Mesenchymal stem cell (in vitro differentiated cells and primary cell): ENCODE measurements around the gene PPIP5K1.

ENCODE experiments used
- DNase-seq: peaks from one replicate; pipeline ENCODE4 v3.0.0-alpha.2; 2013
- H2AFZ ChIP-seq: one replicate; pipeline ENCODE4 v1.6.1; 2013; ENCODE audit warnings: low read depth, mild to moderate bottlenecking, control low read depth, inconsistent platforms, low read length, moderate library complexity
- H2AK5ac ChIP-seq: 2 replicates; pipeline ENCODE4 v1.6.1; 2013; ENCODE audit warnings: low read length, moderate library complexity, mild to moderate bottlenecking, inconsistent platforms; ENCODE audit not compliant: severe bottlenecking
- H2BK120ac ChIP-seq: one replicate; pipeline ENCODE4 v1.6.1; 2013; ENCODE audit warnings: low read depth, mild to moderate bottlenecking, inconsistent platforms, low read length, moderate library complexity
- H2BK12ac ChIP-seq, 2 experiments: one replicate each; pipeline ENCODE4 v1.6.1; 2013; ENCODE audit warnings: inconsistent platforms in 2 of 2, low read length in 2 of 2, mild to moderate bottlenecking in 2 of 2, moderate library complexity in 2 of 2, control low read depth in 1 of 2
- H2BK15ac ChIP-seq: one replicate; pipeline ENCODE4 v1.6.1; 2013; ENCODE audit warnings: mild to moderate bottlenecking, low read depth, inconsistent platforms; ENCODE audit not compliant: poor library complexity, severe bottlenecking
- H2BK5ac ChIP-seq: 2 replicates; pipeline ENCODE4 v1.6.1; 2013; ENCODE audit warnings: low read depth, mild to moderate bottlenecking, low read length, control low read depth, inconsistent platforms; ENCODE audit not compliant: poor library complexity, severe bottlenecking
- H3K14ac ChIP-seq, 2 experiments: one replicate each; pipeline ENCODE4 v1.6.1; 2013; ENCODE audit warnings: inconsistent platforms in 2 of 2, low read length in 2 of 2, control low read depth in 1 of 2, mild to moderate bottlenecking in 1 of 2, moderate library complexity in 1 of 2
- H3K18ac ChIP-seq, 2 experiments: one replicate each; pipeline ENCODE4 v1.6.1; 2013; ENCODE audit warnings: inconsistent platforms in 2 of 2, low read length in 2 of 2, control low read depth in 1 of 2, low read depth in 1 of 2, mild to moderate bottlenecking in 1 of 2
- H3K23ac ChIP-seq, 2 experiments: one replicate each; pipeline ENCODE4 v1.6.1; 2013; ENCODE audit warnings: inconsistent platforms in 2 of 2, low read length in 2 of 2, mild to moderate bottlenecking in 2 of 2, moderate library complexity in 2 of 2, control low read depth in 1 of 2
- H3K27ac ChIP-seq: 2 replicates; pipeline ENCODE4 v1.5.1; 2013; ENCODE audit warnings: mild to moderate bottlenecking, moderate library complexity, low read length, control low read depth, inconsistent platforms; ENCODE audit not compliant: poor library complexity, severe bottlenecking
- H3K27me3 ChIP-seq, 2 experiments: 2 replicates each; pipeline versions ENCODE4 v1.6.1 to v1.7.0; 2013; ENCODE audit warnings: low read length in 2 of 2, mild to moderate bottlenecking in 2 of 2, moderate library complexity in 2 of 2, control low read depth in 1 of 2, inconsistent platforms in 1 of 2; ENCODE audit not compliant: control insufficient read depth in 1 of 2, insufficient read depth in 1 of 2
- H3K36me3 ChIP-seq, 2 experiments: 2 replicates each; pipeline versions ENCODE4 v1.6.1 to v1.7.0; 2013; ENCODE audit warnings: low read length in 2 of 2, control low read depth in 1 of 2, inconsistent platforms in 1 of 2, low read depth in 1 of 2, mild to moderate bottlenecking in 1 of 2; ENCODE audit not compliant: insufficient read depth in 2 of 2, control insufficient read depth in 1 of 2
- H3K4ac ChIP-seq, 2 experiments: one replicate each; pipeline ENCODE4 v1.6.1; 2013; ENCODE audit warnings: inconsistent platforms in 2 of 2, low read length in 2 of 2, mild to moderate bottlenecking in 2 of 2, moderate library complexity in 2 of 2, control low read depth in 1 of 2, low read depth in 1 of 2
- H3K4me1 ChIP-seq: 2 replicates; pipeline ENCODE4 v1.6.1; 2013; ENCODE audit warnings: low read depth, low read length, control low read depth; ENCODE audit not compliant: control insufficient read depth, insufficient read depth
- H3K4me2 ChIP-seq: 2 replicates; pipeline ENCODE4 v1.6.1; 2013; ENCODE audit warnings: low read length, mild to moderate bottlenecking, inconsistent platforms; ENCODE audit not compliant: poor library complexity, severe bottlenecking
- H3K4me3 ChIP-seq, 2 experiments: 2 replicates each; pipeline versions ENCODE4 v1.5.1 to v1.7.0; 2013; ENCODE audit warnings: low read length in 2 of 2, mild to moderate bottlenecking in 2 of 2, control low read depth in 1 of 2, low read depth in 1 of 2; ENCODE audit not compliant: insufficient read depth in 1 of 2
- H3K79me1 ChIP-seq: replicated peaks from 2 replicates; pipeline ENCODE4 v1.6.1; 2013; ENCODE audit warnings: mild to moderate bottlenecking, control low read depth, low read length, inconsistent platforms; ENCODE audit not compliant: poor library complexity, severe bottlenecking
- H3K9ac ChIP-seq: 2 replicates; pipeline ENCODE4 v1.7.0; 2013; ENCODE audit warnings: mild to moderate bottlenecking, low read length, moderate library complexity
- H3K9me3 ChIP-seq: 2 replicates; pipeline ENCODE4 v1.7.0; 2013; ENCODE audit warnings: mild to moderate bottlenecking, low read length; ENCODE audit not compliant: control insufficient read depth
- H4K8ac ChIP-seq: one replicate; pipeline ENCODE4 v1.6.1; 2013; ENCODE audit warnings: inconsistent platforms, mild to moderate bottlenecking, low read length, moderate library complexity
- H4K91ac ChIP-seq: one replicate; pipeline ENCODE4 v1.6.1; 2013; ENCODE audit warnings: mild to moderate bottlenecking, low read length, inconsistent platforms
- WGBS: methylation state at CpG from one replicate; pipeline ENCODE4 v1.1.7; 2013; ENCODE audit warnings: mixed read lengths; 5-methylcytosine and 5-hydroxymethylcytosine counted together

PPIP5K1 gene

GRCh38 chr15:43518197-43518761 lies 71.7 kb downstream of the PPIP5K1 start:
- Histone ChIP-seq H2BK5ac (no peak overlapping the region), H2BK15ac (no peak overlapping the region), H2AFZ (no peak overlapping the region), H3K18ac (peak overlapping the region; percentile 70 to 73), H4K8ac (peak overlapping the region; percentile 45), H2BK120ac (no peak overlapping the region), H3K79me1 (peaks cover 32% of the 10 kb centered on the region), H3K9ac (peak overlapping the region; percentile 96), H3K27ac (peak overlapping the region; percentile 59), H2BK12ac (peak overlapping the region in 1 of 2 experiments; percentile 27), H3K4ac (peak overlapping the region; percentile 94 to 97), H4K91ac (peak overlapping the region; percentile 54), H3K14ac (peak overlapping the region in 1 of 2 experiments; percentile 94), H3K4me2 (peak overlapping the region; percentile 90), H3K36me3 (peaks cover 28 to 35% of the 10 kb centered on the region in 2 experiments), H3K4me3 (peak overlapping the region; percentile 73 to 99), H3K23ac (peak overlapping the region in 1 of 2 experiments; percentile 85), H3K9me3 (no peaks in the 10 kb centered on the region), H3K27me3 (no peaks in the 10 kb centered on the region), H3K4me1 (peaks cover 24% of the 10 kb centered on the region), H2AK5ac (no peak overlapping the region)
- under 1% methylated on average over 17 of the region's 18 CpGs for WGBS
- DNase-seq, result peak; percentile 63

- peaks cover 21 to 28% of the 10 kb centered on the region in 2 experiments for H3K36me3 ChIP-seq
- 0% methylated on average over 3 of the region's 15 CpGs for WGBS
- H2BK5ac ChIP-seq, result no peak within 1 kb of the TSS
Measured at GRCh38 chr15:43517354-43518196, 72.4 kb downstream of the PPIP5K1 start, which contains the start of gene MAP1A. Gene MAP1A, plus strand, starts transcription at chr15:43517608. Its CDS starts 3,866 bp downstream, at chr15:43521474.

GRCh38 chr15:43516801-43517353 lies 73.1 kb downstream of the PPIP5K1 start:
- H3K79me1 ChIP-seq, result peaks cover 23% of the 10 kb centered on the region
- H3K4ac ChIP-seq, result peak overlapping the region; percentile 75 to 88
- peaks cover 0 to 9% of the 10 kb centered on the region in 2 experiments for H3K27me3 ChIP-seq
- no peak overlapping the region for H2BK5ac ChIP-seq
- H3K14ac ChIP-seq, result peak overlapping the region in 1 of 2 experiments; percentile 49
- H2BK15ac ChIP-seq, result peak overlapping the region; percentile 73
- peak overlapping the region; percentile 80 for H4K8ac ChIP-seq
- peaks cover 24% of the 10 kb centered on the region for H3K4me1 ChIP-seq
- H2BK120ac ChIP-seq, result peak overlapping the region; percentile 75
- H3K27ac ChIP-seq, result peak overlapping the region; percentile 39
- peak; percentile 76 for DNase-seq
- peak overlapping the region; percentile 95 for H3K9ac ChIP-seq
- H3K23ac ChIP-seq, result no peak overlapping the region
- H2BK12ac ChIP-seq, result peak overlapping the region; percentile 34 to 99
- H3K4me3 ChIP-seq, result peak overlapping the region; percentile 41 to 99
- peak overlapping the region; percentile 55 for H4K91ac ChIP-seq
- H3K18ac ChIP-seq, result peak overlapping the region; percentile 81 to 89
- H3K4me2 ChIP-seq, result peak overlapping the region; percentile 69
- H2AFZ ChIP-seq, result peak overlapping the region; percentile 56
- H3K9me3 ChIP-seq, result no peaks in the 10 kb centered on the region
- WGBS, result 10% methylated on average over 4 of the region's 4 CpGs
- peaks cover 15 to 21% of the 10 kb centered on the region in 2 experiments for H3K36me3 ChIP-seq
- H2AK5ac ChIP-seq, result peak overlapping the region; percentile 43

More at GRCh38 chr15:43517354-43518196, 72.4 kb downstream of the PPIP5K1 start, which contains the start of gene MAP1A:
- peak within 1 kb of the TSS; percentile 75 for H2BK120ac ChIP-seq
- peak within 1 kb of the TSS; percentile 59 for H3K27ac ChIP-seq
- peak within 1 kb of the TSS; percentile 96 for H3K9ac ChIP-seq
- H3K4me1 ChIP-seq, result peaks cover 24% of the 10 kb centered on the region
- peak within 1 kb of the TSS; percentile 78 to 99 for H2BK12ac ChIP-seq
- peak within 1 kb of the TSS; percentile 3 to 85 for H3K23ac ChIP-seq
- H3K4ac ChIP-seq, result peak within 1 kb of the TSS; percentile 94 to 97
- H3K18ac ChIP-seq, result peak within 1 kb of the TSS; percentile 85 to 89
- peak within 1 kb of the TSS in 1 of 2 experiments; percentile 94 for H3K14ac ChIP-seq
- peak within 1 kb of the TSS; percentile 70 for H4K91ac ChIP-seq
- peak within 1 kb of the TSS; percentile 56 for H2AFZ ChIP-seq
- peak within 1 kb of the TSS; percentile 43 for H2AK5ac ChIP-seq
- DNase-seq, result peak; percentile 83
- H2BK15ac ChIP-seq, result peak within 1 kb of the TSS; percentile 85
- H3K4me2 ChIP-seq, result peak within 1 kb of the TSS; percentile 90
- peak within 1 kb of the TSS; percentile 73 to 99 for H3K4me3 ChIP-seq
- peaks cover 28% of the 10 kb centered on the region for H3K79me1 ChIP-seq
- peak within 1 kb of the TSS; percentile 83 for H4K8ac ChIP-seq
- H3K9me3 ChIP-seq, result no peaks in the 10 kb centered on the region
- H3K27me3 ChIP-seq, result peaks cover 0 to 2% of the 10 kb centered on the region in 2 experiments
